GM23248 (cell line): ENCODE data around the gene GTF3C2.

ENCODE experiments used
- EZH2 ChIP-seq: fragments of 200-600 bp; sonication (generic); IDR thresholded peaks from 2 replicates; pipeline ENCODE4 v1.6.1; 2018; ENCODE audit warnings: antibody characterized with exemption, mild to moderate bottlenecking; ENCODE audit not compliant: insufficient read depth, poor library complexity, severe bottlenecking
- EZH2phosphoT487 ChIP-seq: fragments of 200-600 bp; sonication (generic); IDR thresholded peaks from 2 replicates; pipeline ENCODE4 v1.6.1; 2018; ENCODE audit warnings: antibody characterized with exemption, moderate library complexity, mild to moderate bottlenecking, low read depth; ENCODE audit not compliant: insufficient read depth

GRCh38 chr2:27390822-27391679 lies 34.5 kb upstream of the GTF3C2 start:
- TF ChIP-seq EZH2phosphoT487 (no peak), EZH2 (no peak)
